ENCODE results near the gene MOBP.
A peak's percentile ranks its signal among the peaks of the same experiment; 100 is the strongest.
"Not testable (repeated sequence)": the region's sequence is repeated elsewhere in the genome, so short reads cannot be mapped to it uniquely, and the experiment has no call there.

Gene MOBP, protein sequence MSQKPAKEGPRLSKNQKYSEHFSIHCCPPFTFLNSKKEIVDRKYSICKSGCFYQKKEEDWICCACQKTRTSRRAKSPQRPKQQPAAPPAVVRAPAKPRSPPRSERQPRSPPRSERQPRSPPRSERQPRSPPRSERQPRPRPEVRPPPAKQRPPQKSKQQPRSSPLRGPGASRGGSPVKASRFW

DNA sequence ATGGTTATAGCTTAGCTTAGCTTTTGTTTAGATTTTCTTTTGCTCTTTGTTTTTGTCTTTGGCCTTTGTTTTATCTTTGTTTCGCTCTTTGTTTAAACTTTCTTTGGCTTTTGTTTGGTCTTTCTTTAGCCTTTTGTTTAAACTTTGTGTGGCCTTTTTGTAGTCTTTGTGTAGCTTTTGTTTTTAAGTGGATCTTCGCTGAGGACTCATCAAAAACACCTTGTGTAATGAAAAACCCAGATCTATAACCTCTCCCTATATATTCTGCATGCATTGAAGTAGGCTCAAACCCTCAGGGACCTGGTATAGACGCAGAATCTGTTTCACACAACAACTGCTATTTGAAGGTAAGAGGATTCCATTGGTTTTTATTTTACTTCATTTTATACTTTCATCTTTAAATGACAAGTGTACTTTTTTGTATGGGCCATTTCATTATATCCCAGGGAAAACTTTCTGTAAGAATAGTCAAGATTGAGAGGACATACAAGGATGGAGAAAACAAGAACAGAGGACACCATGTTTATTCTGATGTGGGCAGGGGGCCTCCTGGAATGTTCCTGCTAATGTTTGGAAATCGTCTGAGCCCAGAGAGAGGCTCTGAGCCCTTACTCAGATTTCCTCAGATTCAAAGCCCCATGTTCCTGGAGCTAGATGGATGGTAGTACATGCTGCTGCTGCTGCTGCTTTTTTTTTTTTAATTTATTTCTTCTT is at the start of gene MOBP:
Gene MOBP (plus strand): TSS at position 287 of the 714 bp plus-strand sequence. CDS start 34,390 bp downstream, outside the sequence.
- DNase-seq = no peak

DNA sequence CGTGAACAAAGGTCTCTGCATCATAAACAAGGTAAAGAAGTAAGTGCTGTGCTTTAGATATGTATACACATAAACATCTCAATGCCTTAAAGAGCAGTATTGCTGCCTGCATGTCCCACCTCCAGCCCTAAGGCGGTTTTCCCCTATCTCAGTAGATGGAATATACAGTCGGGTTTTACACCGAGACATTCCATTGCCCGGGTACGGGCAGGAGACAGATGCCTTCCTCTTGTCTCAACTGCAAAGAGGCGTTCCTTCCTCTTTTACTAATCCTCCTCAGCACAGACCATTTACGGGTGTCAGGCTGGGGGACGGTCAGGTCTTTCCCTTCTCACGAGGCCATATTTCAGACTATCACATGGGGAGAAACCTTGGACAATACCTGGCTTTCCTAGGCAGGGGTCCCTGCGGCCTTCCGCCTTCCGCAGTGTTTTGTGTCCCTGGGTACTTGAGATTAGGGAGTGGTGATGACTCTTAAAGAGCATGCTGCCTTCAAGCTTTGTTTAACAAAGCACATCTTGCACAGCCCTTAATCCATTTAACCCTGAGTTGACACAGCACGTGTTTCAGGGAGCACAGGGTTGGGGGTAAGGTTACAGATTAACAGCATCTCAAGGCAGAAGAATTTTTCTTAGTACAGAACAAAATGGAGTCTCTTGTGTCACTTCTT is 48.8 kb upstream of the MOBP start:
- not testable (repeated sequence) for DNase-seq

DNA sequence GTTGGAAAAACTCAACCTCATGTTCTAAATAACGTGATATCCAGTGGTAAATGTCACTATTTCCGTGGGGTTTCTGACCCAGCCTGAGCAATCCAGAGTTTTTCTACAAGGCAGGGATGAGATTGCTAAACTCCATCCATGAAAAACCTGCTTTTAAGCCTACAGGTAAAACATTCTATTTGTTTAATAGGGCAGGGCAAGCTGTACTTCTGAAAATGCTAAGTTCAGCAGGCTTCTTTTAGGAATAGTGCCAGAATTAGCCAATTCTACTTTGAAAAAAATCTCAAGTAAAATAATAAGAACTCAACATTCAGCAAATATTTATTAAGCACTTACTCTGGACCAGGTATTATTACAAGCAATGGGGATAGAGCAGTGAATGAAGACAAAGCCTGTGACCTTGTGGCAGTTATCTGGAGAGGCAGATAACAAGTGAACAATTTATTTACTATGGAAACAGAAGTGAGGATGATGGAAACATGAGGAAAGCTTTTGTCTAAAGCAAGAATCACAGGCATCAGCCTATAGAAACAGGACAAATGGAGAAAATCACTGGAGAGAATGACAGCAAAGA is 47.7 kb upstream of the MOBP start:
- DNase-seq = peak; percentile 3

DNA sequence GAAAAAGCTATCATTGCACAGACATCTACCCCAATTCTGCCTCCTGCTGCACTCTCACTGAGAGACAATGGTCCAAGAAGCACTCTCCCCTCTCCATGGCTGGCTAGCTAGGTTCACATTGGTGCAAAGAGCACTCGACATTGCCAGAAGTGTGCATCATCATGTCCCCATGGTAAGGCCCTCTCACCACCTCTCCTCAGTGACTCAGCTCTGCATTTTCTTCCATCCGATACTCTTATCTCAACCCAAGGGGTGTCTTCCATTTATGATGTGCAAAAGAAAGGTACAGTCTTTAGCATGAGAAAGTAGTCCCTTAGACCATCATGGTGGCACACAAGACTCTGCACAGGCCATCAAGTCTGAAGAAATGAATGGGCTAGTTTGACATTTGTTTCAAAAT is 46.9 kb upstream of the MOBP start:
- no peak for DNase-seq

DNA sequence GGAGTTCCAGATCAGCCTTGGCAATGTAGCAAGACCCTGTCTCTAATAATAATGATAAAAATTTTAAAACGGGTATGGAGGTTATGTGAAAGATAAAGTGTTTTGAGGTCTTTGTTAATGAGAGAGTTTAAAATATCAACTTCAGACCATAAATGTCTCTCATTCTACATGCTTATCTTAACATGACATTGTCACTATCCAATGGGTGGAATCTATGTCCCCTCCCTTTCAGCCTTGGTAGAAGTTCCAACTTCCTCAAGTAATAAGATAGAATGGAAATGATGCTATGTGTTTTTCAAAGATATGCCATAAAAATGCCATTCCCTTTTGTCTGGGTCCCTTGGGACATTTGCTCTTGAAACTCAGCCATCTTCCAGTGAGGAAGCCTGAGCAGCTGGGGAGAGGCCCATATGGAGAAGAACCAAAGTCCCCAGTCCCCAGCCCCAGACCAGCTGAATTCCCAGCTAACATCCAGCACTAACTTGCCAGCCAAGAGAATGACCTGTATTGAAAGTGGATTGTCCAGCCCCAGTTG is 44.0 kb upstream of the MOBP start:
- DNase-seq = no peak

DNA sequence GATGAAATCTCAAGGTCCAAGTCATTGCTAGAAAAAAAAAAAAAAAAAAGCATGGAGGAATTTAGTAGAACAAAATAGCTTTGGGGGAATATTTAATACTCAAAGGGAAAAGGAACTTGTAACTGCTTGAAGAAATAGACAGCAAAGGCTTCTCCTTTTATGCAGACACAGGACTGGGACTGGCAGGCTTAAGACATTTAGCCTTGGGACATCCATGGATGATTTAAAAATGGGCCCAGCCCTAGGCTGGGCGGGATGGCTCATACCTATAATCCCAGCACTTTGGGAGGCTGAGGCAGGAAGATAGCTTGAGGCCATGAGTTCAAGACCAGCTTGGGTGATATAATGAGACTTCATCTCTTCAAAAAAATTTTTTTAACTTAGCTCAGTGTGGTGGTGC is 41.2 kb upstream of the MOBP start:
- DNase-seq = no peak

DNA sequence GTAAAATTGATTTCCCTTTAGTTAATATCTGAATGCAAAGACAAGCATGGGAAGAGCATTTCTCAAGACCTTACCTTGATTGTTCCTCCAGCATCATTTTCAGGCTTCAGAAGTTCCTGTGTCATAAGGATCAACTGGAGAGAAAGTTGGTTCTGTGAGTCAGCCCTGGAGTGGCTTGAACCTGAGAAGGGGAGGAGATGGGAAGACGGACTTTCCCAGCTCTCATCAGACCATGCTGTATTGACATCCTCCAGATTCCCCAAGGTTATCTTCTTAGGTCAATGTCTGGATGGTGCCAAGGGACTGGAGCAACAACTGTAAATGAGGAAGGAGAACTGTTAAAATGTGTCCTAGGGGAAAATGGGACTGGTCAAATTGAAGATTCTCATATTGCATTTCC is 40.0 kb upstream of the MOBP start:
- no peak for DNase-seq

DNA sequence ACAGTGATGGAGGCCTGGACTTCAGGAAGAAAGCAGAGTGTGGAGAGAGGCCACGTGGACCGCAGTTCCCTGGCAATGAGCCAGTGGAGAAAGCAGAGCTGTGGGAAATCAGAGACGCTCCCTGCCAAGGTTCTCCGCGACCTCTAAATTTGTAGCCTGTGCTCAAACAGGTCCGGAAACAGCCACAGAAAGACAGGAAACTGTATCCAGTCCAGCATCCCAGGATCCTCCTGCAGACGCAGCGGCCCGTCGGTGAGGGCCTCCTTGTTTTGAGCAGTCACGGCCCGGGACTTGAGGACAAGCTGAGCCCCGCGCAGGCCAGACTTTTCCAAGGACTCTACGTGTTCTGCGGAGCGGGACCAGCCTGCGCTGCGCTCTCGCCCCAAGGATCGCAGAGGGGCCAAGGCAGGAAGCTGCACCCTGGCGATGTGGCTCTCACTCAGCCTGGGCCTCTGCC is 38.7 kb upstream of the MOBP start:
- no peak for DNase-seq

DNA sequence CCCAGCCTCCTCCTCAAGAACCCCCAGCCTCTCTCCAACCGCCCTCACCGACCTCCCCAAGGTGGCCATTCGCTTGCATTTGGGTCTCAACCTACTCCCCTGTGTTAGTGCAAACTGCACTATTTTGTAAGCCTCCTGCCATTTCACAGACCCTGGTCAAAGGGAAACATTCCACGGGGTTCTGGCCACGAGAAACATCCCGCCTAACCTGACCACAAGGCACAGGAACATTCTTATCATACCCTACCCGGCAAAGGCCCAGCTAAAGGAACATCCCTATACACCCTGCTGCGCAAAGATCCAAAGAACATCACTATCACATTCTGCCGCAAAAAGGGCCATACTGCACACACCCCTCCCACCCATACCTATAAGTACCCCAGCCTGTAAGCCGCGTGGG is 38.0 kb upstream of the MOBP start:
- DNase-seq = no peak

DNA sequence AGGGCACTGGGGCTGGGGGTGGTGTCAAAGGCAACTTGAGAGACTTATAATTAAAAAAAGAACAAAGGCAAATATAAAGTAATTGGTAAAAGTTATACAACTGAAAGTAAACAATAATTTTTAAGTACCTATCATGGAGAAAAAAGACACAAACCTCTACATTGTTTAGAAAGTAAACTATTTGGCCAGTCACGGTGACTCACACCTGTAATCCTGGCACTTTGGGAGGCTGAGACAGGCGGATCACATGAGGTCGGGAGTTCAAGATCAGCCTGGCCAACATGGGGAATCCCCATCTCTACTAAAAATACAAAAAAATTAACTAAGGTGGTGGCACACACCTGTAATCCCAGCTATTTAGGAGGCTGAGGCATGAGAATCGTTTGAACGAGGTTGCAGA is 35.1 kb upstream of the MOBP start:
- no peak for DNase-seq

DNA sequence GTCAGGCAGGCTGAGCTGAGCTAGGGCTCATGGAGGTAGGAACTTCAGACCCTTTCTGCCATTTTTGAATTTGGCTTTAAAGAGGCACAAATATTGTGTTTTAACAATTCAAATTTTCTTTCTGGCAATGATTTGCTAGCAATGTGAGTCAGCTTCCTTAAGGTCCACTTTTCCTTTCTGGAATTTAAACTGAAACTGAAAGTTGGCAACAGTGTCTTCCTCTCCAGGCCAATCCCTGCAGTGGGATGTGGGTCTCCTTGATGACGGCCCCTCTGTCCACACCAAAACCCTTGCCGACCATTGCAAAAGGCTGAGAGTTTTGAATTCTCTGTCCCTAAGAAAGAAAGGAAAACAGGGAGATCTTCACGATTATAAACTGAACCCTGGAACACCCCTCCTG is 33.8 kb upstream of the MOBP start:
- no peak for DNase-seq

DNA sequence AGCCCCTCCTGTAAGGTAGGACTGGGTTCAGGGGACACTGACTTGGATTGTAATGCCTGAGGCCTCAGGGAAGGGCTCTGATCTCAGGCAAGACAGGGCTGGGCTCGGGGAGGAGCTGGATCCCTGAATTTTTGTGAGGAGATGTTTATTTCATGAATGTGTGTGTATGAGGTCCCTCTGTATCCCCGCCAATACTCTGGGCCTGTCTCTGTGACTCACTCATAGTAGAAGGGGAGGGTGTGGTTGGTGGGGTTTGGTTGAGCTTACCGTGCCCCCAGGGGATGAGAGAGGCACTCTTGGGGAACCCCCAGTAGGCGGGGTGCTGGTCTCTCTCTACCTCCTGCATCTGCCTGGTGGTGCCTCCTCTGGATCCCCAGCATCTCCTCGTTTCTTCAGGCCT is 32.9 kb upstream of the MOBP start:
- DNase-seq = no peak

DNA sequence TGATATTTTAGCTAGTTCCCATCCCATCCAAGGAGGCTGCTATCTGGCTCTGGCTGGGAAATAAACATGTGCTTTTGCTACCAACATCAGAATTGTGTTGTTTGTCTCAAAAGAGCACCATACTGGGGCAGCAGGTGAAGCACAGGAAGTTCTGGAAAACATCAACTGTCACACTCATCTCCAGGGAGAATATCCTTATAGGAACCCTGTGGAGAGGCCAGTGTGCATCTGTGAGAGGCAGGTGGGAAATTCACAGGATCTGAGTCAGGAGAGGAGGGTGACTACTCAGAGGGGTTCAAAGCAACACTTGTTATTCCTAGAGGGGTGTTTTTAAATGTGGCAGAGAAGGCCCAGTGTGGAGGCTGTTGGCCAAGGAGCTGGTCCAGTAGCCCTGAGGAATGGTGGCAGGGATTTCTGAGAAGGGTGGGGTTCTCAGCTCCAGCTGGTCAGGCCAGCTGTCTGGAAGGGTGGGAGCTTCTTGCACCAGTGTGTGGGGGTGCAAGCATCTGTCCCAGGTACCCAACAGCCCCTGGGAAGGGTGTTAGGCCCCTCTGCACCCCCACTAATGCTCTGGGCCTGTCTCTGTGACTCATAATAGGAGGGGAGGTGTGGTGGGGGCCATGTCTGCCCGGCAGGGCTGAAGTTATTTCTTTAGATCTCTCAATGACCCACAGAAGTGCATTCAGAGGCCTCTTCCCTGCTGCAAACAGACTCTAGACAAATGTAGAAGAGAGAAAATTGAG is 32.3 kb upstream of the MOBP start:
- no peak for DNase-seq

DNA sequence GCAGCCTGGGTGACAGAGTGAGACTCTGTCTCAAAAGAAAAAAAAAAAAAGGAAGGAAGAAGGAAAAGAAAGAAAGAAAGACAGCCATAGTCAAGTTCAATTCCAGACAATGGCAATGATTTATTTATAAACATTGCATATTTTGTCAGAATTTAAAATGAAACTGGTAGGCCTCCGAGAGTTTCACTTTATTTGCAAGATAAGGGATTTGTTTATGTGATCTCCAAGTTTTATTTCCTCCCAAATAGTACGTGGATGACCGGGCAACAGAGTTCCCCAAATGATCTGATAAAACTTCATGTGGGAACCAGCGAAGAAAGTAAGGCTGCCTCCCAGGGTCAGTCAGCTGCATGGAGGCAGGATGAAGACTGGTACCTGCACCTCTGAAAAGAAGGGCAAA is 28.6 kb upstream of the MOBP start:
- no peak for DNase-seq

DNA sequence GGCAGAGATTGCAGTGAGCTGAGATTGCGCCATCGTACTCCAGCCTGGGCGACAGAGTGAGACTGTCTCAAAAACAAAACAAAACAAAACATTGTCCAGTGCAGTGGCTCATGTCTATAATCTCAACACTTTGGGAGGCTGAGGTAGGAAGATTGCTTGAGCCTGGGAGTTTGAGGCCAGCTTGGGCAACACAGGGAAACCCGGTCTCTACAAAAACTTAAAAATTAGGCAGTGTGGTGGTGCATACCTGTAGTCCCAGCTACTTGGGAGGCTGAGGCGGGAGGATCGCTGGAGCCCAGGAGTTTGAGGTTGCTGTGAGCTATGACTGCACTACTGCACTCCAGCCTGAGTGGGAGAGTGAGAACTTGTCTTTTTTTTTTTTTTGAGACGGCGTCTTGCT is 27.2 kb upstream of the MOBP start:
- no peak for DNase-seq

DNA sequence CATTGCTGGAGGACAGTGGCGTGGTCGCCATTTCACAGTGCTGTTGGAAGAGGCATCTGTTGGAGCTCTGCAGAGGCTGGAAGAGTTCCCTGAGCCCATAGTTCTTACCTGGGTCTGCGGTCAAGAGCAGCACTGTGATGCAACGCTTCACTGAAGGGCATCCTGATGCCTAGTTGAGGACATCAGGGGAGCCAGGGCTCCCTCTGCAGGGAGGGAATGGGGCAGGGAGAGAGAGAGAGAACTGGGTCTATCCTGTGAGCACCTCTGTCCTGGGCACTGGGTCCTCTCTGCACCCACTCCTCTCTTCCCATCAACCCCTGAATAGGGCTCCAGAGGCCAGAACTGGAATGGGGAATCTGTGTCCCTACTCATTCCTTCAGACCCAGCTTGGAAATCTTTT is 23.9 kb upstream of the MOBP start:
- no peak for DNase-seq

DNA sequence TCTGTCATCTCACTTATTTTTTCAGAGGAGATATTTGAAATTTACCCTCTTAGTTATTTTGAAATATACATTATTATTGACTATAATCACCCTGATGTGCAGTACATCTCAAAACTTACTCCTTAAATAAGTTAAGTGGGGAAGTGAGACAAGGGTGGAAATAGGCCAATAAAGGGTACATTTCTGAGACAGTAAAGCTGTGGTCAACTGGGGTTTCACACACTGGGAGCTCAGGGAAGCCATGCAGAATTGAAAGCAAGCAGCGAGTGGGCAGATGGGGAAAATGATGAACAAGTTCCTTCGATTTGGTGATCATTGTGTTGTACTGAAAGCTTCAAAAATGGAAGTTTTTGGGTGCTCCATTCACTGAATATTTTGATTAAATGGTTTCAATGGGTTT is 21.6 kb upstream of the MOBP start:
- no peak for DNase-seq

DNA sequence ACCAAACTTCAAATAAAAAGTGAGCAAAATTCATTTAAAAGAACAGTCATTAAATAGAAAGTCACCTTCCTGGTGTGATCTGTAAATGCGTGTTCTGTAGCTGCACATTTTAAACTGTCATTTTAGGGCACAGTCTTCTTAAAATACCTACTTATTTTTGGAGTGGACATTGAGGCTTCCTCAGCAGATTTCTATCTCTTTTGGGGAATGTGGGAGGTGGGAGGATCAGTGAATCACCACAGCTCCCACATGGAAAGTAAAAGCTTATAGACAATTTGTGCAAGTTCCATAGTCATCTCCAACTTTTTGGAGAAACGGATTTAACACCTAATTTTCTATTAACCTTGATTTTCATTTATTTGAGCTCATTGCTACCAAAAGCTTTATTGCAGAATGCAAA is 21.0 kb upstream of the MOBP start:
- DNase-seq = no peak

DNA sequence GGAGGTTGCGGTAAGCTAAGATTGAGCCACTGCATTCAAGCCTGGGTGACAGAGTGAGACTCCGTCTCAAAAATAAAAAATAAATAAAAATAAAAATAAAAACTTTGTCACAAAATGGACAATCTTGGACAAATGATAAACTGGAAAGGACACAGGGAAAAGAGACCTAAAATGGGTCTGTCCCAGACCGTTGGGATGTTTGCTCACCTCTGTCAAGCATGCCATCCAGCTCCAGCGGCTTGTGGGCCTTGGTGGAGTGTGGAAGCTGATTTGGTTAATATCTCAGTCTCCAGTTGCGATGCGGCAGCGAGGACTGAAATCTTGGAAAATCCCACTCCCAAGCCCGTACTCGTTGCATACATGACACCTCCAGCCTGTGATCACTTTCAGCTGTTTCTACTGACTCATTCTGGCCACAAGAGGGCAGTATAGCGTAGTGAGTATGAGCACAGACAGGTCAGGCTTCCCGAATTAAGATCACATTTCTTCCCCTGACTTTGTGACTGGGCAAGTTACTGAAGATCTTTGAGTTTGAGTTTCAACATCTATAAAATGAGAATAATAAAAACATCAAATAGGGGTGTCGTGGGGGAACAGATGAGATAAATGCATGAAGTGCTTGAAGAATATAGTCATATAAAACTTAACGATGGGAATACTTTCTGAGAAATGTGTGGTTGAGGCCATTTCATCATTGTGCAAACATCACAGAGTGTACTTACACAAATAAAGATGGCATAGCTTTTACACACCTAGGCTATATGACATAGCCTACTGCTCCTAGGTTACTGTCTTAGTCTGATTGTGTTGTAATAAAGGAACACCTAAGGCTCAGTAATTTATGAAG is 19.6 kb upstream of the MOBP start:
- DNase-seq = peak; percentile 15 to 58

DNA sequence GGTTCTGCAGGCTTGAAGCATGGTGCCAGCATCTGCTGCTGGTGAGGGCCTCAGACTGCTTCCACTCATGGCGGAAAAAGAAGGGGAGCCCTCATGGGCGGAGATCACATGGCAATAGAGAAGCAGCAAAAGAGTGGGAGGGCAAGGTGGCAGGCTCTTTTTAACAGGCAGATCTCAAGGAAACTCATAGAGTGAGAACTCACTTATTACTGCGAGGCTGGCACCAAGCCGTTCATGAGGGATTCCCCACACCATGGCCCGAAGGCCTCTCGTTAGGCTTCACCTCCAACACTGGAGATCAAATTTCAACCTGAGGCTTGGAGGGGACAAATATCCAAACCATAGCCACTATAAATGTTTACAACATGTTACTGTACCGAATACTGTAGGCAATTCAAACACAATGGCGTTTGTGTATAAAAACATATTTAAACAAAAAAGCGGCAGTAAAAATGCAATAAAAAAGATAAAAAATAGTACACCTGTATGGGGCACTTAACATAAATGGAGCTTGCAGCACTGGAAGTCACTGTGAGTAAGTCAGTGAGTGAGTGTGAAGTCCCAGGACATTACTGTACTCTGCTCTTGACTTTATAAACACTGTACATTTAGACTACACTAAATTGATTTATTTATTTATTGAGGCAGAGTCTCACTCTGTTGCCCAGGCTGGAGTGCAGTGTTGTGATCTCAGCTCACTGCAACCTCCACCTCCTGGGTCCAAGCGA is 18.8 kb upstream of the MOBP start:
- no peak for DNase-seq

DNA sequence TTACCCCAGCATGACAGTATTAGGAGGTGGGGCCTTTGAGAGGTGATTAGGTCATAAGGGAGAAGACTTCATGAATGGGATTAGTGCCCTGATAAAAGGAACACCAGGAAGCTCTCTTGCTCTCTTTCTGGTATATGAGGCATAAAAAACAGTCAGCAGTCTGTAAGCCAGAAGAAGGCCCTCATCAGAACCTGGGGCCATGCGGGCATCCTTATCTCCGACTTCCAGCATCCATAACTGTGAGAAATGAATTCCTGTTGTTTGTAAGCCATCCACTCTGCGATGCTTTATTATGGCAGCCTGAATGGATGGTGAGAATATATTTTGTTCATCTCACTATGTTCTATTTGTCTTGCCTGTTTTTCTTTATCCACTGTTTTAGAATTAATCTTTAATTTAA is 17.7 kb upstream of the MOBP start:
- DNase-seq = no peak
